GM18507 (cell line): ENCODE measurements around the gene NDUFS6.

ENCODE experiments used
- DNase-seq: peaks from one replicate; pipeline ENCODE4 v3.0.0; 2011; ENCODE audit warnings: low read depth; ENCODE audit not compliant: insufficient read length; ENCODE audit errors: extremely low spot score
- FAIRE-seq: peaks from 2 replicates; lab custom pipeline; 2011; peaks lifted over from hg19 to GRCh38; lab: Jason Lieb, UNC

NDUFS6 gene

DNA sequence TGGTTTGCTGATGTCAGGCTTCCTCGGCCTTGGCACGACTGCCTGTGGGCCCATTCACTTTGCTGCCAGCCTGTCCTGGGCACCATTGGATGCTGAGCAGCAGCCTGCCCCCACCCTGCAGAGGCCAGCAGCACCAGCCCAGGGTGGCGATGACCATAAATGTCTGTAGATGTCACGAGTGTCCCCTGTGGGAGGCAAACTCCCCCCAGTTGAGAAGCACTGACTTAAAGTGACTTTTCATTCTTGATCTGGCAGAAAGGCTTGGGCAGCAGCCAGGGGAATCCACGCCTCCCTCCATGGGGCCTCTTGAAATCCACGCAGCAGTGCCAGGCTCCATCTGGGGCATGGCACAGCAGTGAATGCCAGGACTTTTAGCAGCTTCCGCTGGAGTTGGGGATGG is 59.7 kb downstream of the NDUFS6 start:
- no peak for FAIRE-seq
- no peak for DNase-seq

DNA sequence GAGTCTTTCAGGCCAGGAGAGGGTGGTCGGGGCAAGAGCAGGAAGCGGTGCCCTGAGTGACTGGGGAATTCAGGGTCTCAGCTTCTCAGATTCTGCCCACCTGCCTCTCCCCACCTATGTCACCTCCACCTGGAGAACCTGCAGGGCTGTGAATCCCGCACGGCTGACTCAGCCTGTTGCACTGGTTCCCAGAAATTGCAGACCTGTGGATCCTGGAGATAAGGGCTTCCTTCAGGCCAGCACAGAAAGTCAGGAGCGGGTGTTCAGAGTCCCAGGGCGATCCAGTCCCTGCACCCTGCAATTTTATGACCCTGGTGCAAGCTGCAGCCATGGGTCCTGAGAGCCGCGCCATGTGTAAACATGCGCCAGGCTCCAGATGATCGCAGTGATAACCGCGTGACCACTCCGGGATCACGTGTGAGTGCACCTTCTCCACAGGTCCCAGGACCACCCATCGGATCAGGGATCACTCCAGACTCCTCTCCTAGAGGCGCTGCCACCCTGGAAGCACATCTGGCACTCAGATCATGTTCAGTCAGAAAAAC is 63.8 kb downstream of the NDUFS6 start:
- no peak for DNase-seq
- FAIRE-seq = no peak

DNA sequence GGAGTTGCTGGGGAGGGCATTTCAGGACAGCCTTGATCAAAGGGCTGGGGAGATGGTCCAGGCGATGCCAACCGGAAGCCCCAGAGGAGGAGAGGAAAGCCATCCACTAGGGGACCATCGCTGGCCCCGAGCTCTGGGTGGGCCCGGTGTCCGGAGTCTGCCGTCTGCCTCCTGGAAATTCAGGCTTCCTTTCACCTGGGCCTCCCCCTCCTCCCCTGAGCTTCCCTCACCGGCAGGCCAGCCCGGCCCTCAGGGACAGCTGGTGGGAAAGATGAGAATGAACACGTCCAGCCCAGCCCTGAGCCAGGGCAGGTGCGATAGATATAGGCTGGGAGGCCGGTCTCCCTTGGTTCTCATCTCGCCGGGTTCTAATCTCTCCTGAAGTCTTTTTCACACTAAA is 64.3 kb downstream of the NDUFS6 start:
- DNase-seq = no peak
- FAIRE-seq = no peak
